Stimulated activated CD8-positive, alpha-beta memory T cell treated with anti-CD3 and anti-CD28 coated beads, Interleukin-12 subunit alpha, Interleukin-12 subunit beta, amount 100 ng/mL, for 24 hours (primary cell): ENCODE data around the gene YRDC.

Experiments used
- DNase-seq: peaks from one replicate; pipeline ENCODE4 v3.0.0-alpha.2; 2020; ENCODE audit errors: extremely low read depth

YRDC gene

GRCh38 chr1:37822906-37823815, 15.2 kb upstream of the YRDC start:
- DNase-seq, result no peak

- DNase-seq, result no peak
These were observed 13.5 kb upstream of the YRDC start for GRCh38 chr1:37821481-37821880.

GRCh38 chr1:37817481-37817880, 9.5 kb upstream of the YRDC start:
- no peak for DNase-seq

- no peak for DNase-seq
These were observed 6.2 kb upstream of the YRDC start for GRCh38 chr1:37814252-37814651.

GRCh38 chr1:37813529-37814145, 5.6 kb upstream of the YRDC start:
- DNase-seq, result no peak

- no peak for DNase-seq
These were observed 3.1 kb upstream of the YRDC start for GRCh38 chr1:37811027-37811655.

- DNase-seq, result no peak
These were observed 1.9 kb upstream of the YRDC start for GRCh38 chr1:37809942-37810341.

GRCh38 chr1:37808369-37809319, 636 bp upstream of the YRDC start:
- no peak for DNase-seq

- DNase-seq, result no peak
These were observed 821 bp downstream of the YRDC start for GRCh38 chr1:37807220-37807554.

GRCh38 chr1:37802439-37802838, 5.6 kb downstream of the YRDC start:
- no peak for DNase-seq

GRCh38 chr1:37797750-37798345, 10.2 kb downstream of the YRDC start:
- DNase-seq, result no peak

- DNase-seq, result no peak
These were observed 12.5 kb downstream of the YRDC start for GRCh38 chr1:37795340-37796125.

GRCh38 chr1:37794372-37795339, 13.4 kb downstream of the YRDC start:
- no peak for DNase-seq

GRCh38 chr1:37793773-37794371, 14.1 kb downstream of the YRDC start, which contains the start of gene MANEAL:
Gene MANEAL, plus strand, starts transcription at chr1:37793847. Its CDS starts 336 bp downstream, at chr1:37794183.
- DNase-seq, result no peak

GRCh38 chr1:37792943-37793686, 14.9 kb downstream of the YRDC start:
- DNase-seq, result no peak

- no peak for DNase-seq
These were observed 25.5 kb downstream of the YRDC start for GRCh38 chr1:37782491-37782890.

- no peak for DNase-seq
These were observed 29.4 kb downstream of the YRDC start for GRCh38 chr1:37778654-37779053.

GRCh38 chr1:37776946-37777516, 31.0 kb downstream of the YRDC start:
- DNase-seq, result no peak
